GM19238 (cell line): ENCODE data around the gene ZNF530.

Source experiments
- DNase-seq: peaks from one replicate; pipeline ENCODE4 v3.0.0; 2011; ENCODE audit warnings: low spot score; ENCODE audit not compliant: insufficient read length

The ZNF530 gene

DNA sequence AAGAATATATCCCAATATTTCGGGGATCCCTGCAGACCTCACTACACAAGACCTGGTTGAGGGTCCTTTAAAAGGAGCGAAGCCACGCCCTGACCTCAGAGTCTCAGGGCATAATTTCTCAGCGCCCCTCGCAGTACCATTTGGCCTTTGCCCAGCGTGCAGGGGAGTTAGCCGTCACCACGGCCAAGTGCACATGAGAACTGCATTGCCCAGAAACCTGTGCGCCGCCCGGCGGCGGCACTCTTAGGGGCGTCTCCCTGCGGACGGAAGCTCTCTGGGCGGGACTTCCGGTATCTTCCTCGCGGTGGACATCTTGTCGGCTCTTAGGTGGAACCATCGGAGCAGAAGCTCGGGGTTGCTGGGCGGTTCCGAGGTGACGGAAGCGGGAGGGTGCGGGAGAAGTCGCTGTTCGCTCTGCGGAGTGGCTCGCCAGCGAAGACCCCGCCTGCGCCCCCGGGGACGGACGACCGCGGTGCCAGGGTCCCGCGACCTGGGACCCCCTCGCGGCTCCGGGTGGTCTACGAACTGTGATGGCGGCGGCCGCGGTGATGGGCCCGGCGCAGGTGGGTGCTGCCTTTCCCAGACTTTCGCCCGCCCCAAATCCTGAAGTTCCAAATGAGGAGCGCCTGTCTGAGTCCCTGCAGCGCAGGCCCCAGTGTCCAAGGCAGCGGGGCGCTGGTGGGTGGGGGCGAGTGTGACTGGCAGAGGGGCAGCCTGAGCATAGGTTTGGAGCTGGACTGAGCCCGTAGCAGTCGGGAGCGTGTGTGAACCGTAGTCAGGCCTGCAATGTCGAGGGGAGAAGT, 14.5 kb downstream of the ZNF530 start, which contains the start of gene ZNF134:
Gene ZNF134, plus strand, starts transcription at position 302 of the 803 bp plus-strand sequence. CDS start 5,227 bp downstream, outside the sequence.
- peak; percentile 92 for DNase-seq

GRCh38 chr19:57615346-57615745, 15.7 kb downstream of the ZNF530 start:
- no peak for DNase-seq

- no peak for DNase-seq
Observed at GRCh38 chr19:57620673-57621348, 21.1 kb downstream of the ZNF530 start.

DNA sequence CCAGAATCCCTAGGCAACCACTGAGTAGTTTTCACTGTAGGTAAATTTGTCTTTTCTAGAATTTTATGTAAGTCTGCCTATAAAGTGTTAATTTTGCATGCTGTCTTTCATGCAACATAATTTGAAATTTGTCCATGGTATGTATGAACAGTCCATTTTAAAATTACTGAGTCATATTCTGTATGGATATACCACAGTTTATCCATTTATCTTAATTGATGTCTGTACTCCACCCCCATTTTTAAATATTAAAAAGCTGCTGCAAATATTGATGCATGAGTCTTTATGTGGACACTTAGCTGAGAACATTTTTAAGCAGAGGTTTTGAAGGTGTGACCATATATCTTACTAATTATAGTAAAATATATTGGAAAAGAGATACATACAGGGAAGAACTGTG, 23.4 kb downstream of the ZNF530 start:
- no peak for DNase-seq

DNA sequence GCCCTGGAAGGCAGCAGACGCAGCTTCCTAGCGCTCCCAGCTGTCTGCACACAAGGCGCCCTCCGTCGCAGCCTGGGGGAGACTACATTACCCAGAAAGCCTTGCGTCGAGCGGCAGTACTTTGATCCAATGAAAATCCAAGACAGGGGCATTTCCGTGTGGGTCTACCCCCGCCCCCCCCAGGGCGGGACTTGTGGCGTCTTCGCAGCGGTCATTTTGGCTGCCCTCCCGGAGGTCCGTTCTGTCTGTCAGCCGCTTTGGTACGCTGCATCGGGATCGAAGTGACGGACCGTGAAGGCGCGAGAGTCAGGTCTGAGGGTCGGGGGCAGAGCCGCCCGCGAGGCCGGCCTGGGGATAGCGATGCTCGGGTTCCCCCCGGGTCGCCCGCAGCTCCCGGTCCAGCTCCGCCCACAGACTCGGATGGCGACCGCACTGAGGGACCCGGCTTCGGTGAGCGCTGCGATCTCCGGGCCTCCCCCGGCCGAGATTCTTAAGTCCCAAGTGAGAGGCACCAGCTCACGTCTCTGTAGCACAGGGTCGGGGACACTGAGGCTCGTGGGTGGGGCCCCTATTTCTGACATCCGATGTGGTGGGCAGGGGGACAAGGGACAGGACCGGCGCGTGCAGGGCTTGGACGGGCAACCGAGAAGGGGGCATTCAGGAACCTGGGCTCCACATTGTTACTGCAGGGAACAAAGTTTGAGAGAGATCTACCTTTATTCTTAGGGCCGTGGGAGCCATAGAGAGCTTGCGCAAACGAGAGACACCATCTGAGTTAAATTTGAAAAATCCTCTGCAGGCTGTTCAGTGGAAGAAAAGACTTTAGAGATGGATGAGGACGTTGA, 33.5 kb downstream of the ZNF530 start, which contains the start of gene ZNF211:
Gene ZNF211, plus strand, starts transcription at position 182 of the 845 bp plus-strand sequence. Its CDS starts 179 bp downstream, at position 361.
- DNase-seq: peak; percentile 86

DNA sequence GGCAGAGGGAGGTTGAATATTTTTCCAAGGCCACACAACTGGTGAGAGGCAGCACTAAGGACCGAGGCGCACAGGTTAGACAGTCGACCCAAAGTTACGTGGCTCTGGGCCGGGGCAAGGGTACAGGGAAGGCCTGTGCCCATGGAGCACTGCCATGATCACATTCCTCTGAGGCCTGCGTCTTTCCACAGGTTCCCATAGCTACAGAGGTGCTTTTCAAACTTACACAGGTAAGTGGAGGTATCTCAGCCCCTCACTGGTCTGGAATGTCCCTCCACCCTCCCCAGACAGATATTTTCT, 34.1 kb downstream of the ZNF530 start:
- DNase-seq: no peak

DNA sequence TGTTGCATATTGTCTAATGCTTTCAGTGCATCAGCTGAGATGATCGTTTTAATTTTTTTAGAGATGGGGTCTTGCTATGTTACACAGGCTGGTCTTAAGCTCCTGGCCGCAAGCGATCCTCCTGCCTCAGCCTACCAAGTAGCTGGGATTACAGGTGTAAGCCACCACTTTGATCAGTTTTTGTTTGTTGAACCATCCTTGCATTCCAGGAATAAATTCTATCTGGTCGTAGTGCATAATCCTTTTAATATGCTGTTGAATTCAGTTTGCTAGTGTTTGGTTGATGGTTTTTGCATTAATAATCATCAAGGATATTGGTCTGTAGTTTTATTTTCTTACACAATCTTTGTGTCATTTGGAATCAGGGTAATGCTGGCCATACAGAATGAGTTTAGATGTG, 37.7 kb downstream of the ZNF530 start:
- DNase-seq: no peak

DNA sequence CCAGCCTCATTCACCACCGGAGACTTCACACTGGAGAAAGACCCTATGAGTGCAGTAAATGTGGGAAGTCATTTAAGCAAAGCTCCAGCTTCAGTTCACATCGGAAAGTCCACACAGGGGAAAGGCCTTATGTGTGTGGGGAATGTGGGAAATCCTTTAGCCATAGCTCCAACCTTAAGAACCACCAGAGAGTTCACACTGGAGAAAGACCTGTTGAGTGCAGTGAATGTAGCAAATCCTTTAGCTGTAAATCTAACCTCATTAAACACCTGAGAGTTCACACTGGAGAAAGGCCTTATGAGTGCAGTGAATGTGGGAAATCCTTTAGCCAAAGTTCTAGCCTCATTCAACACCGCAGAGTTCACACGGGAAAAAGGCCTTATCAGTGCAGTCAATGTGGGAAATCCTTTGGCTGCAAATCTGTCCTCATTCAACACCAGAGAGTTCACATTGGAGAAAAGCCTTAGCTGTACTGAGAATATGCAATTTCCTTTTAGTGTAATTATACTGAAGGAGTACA, 42.1 kb downstream of the ZNF530 start:
- no peak for DNase-seq

- DNase-seq: no peak
Observed at GRCh38 chr19:57642396-57643046, 42.8 kb downstream of the ZNF530 start.

- no peak for DNase-seq
Observed at GRCh38 chr19:57643734-57644133, 44.0 kb downstream of the ZNF530 start.

DNA sequence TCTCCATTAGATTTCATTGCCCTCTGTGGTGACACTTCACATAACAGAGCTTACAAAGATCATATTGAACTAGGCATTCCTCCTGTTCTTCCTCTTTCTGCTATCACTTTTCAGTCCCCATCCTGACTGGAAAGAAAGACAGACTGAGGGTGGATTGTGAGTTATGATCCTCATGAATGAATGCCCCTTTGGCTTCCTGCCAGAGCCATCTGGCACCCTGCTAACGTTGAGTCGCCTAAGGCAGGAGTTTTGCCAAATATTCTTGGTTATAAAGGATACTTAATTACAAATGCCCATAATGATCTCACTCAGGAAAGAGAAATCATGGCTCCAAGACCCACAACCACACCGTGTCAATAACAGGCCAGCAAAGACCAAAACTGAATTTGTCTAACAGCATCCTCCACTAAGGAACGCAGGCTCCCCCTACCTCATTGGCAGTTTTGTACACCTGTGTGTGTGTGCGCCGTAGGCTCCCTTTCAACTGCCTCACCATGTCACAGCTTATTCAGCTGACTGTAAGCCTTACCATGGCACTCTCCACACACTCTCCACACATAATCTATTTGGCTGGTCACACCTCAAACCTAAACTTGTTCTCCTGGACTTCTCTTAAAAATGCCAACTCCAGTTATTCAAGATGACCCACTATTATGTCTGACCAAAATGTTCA, 48.8 kb downstream of the ZNF530 start:
- no peak for DNase-seq

- DNase-seq: no peak
Observed at GRCh38 chr19:57651654-57651996, 51.9 kb downstream of the ZNF530 start.

DNA sequence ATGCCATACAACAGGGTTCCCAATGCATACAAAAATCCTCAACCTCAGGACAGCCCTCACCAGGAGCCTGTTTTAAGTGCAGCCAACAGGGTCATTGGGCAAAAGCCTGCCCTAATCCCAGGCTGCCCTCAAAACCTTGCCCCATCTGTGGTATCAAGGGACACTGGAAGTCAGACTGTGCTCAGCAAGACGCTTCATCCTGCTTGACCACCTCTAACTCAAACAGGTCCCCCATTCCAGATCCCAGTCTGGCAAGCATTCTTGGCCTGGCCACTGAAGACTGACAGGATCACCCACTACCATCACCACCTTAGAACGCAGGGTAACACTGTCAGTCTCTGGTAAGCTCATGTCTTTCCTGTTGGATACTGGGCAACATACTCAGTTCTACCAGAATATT, 54.0 kb downstream of the ZNF530 start:
- DNase-seq: no peak

GRCh38 chr19:57655443-57655842, 55.8 kb downstream of the ZNF530 start:
- no peak for DNase-seq

GRCh38 chr19:57656346-57656745, 56.7 kb downstream of the ZNF530 start:
- no peak for DNase-seq
